Panc1 (cell line): ENCODE measurements around the gene ZNF367.

Experiments
- TCF7L2 ChIP-seq: IDR thresholded peaks from 2 replicates; pipeline ENCODE4 v1.6.1; 2011; ENCODE audit warnings: mild to moderate bottlenecking, low read depth, low read length, inconsistent platforms
- TF ChIP-seq, protein P1 (sequence below), 2 experiments: IDR thresholded peaks; 2 replicates each; pipeline ENCODE4 v1.6.1; 2011 to 2012; ENCODE audit warnings: low read depth in 2 of 2, control low read depth in 1 of 2, low read length in 1 of 2, mild to moderate bottlenecking in 1 of 2, moderate library complexity in 1 of 2; ENCODE audit not compliant: insufficient read depth in 1 of 2
- TF ChIP-seq, protein P2 (sequence below): fragments of 450-650 bp; IDR thresholded peaks from 2 replicates; pipeline ENCODE4 v1.5.1; 2017; ENCODE audit warnings: mild to moderate bottlenecking

DNA sequence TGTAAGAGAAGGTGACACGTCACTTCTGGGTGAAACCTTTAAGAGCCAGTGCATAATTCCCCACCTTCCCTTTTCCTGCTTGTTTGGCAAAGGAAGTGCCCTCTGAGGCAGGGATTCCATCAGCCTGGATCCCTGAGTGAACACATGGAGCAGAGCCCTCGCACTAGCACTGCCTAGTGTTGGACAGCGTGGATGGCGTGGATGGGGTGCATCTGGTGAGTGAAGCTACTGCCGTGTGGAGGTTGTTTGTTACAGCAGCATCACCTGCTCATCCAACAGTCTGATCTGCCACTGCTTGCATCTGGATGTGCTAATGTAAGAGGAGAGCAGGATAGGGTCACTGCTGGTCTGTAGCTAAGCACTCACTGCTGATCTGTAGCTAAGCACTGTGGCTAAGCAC is 69.9 kb downstream of the ZNF367 start:
- TF ChIP-seq, protein P1, sequence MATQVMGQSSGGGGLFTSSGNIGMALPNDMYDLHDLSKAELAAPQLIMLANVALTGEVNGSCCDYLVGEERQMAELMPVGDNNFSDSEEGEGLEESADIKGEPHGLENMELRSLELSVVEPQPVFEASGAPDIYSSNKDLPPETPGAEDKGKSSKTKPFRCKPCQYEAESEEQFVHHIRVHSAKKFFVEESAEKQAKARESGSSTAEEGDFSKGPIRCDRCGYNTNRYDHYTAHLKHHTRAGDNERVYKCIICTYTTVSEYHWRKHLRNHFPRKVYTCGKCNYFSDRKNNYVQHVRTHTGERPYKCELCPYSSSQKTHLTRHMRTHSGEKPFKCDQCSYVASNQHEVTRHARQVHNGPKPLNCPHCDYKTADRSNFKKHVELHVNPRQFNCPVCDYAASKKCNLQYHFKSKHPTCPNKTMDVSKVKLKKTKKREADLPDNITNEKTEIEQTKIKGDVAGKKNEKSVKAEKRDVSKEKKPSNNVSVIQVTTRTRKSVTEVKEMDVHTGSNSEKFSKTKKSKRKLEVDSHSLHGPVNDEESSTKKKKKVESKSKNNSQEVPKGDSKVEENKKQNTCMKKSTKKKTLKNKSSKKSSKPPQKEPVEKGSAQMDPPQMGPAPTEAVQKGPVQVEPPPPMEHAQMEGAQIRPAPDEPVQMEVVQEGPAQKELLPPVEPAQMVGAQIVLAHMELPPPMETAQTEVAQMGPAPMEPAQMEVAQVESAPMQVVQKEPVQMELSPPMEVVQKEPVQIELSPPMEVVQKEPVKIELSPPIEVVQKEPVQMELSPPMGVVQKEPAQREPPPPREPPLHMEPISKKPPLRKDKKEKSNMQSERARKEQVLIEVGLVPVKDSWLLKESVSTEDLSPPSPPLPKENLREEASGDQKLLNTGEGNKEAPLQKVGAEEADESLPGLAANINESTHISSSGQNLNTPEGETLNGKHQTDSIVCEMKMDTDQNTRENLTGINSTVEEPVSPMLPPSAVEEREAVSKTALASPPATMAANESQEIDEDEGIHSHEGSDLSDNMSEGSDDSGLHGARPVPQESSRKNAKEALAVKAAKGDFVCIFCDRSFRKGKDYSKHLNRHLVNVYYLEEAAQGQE (IDR thresholded peaks at IDR 0.05; ENCODE audit: insufficient read depth in 1 of 2, low read depth in 2 of 2, low read length in 1 of 2), result no peak
- TF ChIP-seq, protein P2, sequence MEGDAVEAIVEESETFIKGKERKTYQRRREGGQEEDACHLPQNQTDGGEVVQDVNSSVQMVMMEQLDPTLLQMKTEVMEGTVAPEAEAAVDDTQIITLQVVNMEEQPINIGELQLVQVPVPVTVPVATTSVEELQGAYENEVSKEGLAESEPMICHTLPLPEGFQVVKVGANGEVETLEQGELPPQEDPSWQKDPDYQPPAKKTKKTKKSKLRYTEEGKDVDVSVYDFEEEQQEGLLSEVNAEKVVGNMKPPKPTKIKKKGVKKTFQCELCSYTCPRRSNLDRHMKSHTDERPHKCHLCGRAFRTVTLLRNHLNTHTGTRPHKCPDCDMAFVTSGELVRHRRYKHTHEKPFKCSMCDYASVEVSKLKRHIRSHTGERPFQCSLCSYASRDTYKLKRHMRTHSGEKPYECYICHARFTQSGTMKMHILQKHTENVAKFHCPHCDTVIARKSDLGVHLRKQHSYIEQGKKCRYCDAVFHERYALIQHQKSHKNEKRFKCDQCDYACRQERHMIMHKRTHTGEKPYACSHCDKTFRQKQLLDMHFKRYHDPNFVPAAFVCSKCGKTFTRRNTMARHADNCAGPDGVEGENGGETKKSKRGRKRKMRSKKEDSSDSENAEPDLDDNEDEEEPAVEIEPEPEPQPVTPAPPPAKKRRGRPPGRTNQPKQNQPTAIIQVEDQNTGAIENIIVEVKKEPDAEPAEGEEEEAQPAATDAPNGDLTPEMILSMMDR, result no peak
- no peak for TF ChIP-seq TCF7L2
